ENCODE data around the gene FMNL2. TPM values are rescaled to one million over a fixed set of nuclear protein-coding genes. Genes with fewer than 3 reads are reported as not detected.

Gene FMNL2
- polyA plus RNA-seq, 3 donors = 0.28 to 3.2 (median 0.71) TPM

GRCh38 chr2:152391318-152391717 lies 56.3 kb downstream of the FMNL2 start:
- no peaks in the 10 kb centered on the region for H3K27me3 Mint-ChIP-seq (ENCODE audit: low read depth in 3 of 3)
- Histone ChIP-seq H2AFZ (ENCODE audit: insufficient read depth, low read depth, low read length, poor library complexity, severe bottlenecking) (no peak overlapping the region), H3K27me3 (ENCODE audit: control insufficient read depth in 2 of 2, insufficient read depth in 2 of 2, low read length in 2 of 2) (no peaks in the 10 kb centered on the region), H4K20me1 (ENCODE audit: insufficient read depth, low read length) (no peaks in the 10 kb centered on the region), H3K27ac (ENCODE audit: low read depth in 1 of 2, low read length in 2 of 2) (no peak overlapping the region), H3K9ac (ENCODE audit: insufficient read depth, low read length, poor library complexity, severe bottlenecking) (no peak overlapping the region), H3K9me3 (replicated peaks in 1 of 2; ENCODE audit: control insufficient read depth in 1 of 2, insufficient read depth in 1 of 2, low read length in 2 of 2) (peaks cover 0 to 8% of the 10 kb centered on the region in 2 donors), H3K4me3 (replicated peaks in 1 of 3; ENCODE audit: low read depth in 2 of 3, low read length in 3 of 3) (no peak overlapping the region), H3K79me2 (ENCODE audit: insufficient read depth, low read length) (no peaks in the 10 kb centered on the region), H3K4me2 (replicated peaks; ENCODE audit: extremely low read depth, low read length, poor library complexity, severe bottlenecking) (no peak overlapping the region), H3K36me3 (replicated peaks in 1 of 2; ENCODE audit: control insufficient read depth in 1 of 2, insufficient read depth in 2 of 2, low read length in 2 of 2) (no peaks in the 10 kb centered on the region), H3K4me1 (ENCODE audit: control insufficient read depth in 1 of 2, insufficient read depth in 2 of 2, low read length in 2 of 2) (no peaks in the 10 kb centered on the region)
- peaks cover 0 to 1% of the 10 kb centered on the region in 2 donors for H3K36me3 Mint-ChIP-seq
- H3K4me1 Mint-ChIP-seq = peaks cover 5% of the 10 kb centered on the region
- no peak for DNase-seq
- H3K9me3 Mint-ChIP-seq = peaks cover 3 to 18% (median 9%) of the 10 kb centered on the region in 7 donors
- intact Hi-C loops (cut with micrococcal nuclease) = no loop called here
- H3K4me3 Mint-ChIP-seq = no peak overlapping the region
- TF ChIP-seq, protein P1, sequence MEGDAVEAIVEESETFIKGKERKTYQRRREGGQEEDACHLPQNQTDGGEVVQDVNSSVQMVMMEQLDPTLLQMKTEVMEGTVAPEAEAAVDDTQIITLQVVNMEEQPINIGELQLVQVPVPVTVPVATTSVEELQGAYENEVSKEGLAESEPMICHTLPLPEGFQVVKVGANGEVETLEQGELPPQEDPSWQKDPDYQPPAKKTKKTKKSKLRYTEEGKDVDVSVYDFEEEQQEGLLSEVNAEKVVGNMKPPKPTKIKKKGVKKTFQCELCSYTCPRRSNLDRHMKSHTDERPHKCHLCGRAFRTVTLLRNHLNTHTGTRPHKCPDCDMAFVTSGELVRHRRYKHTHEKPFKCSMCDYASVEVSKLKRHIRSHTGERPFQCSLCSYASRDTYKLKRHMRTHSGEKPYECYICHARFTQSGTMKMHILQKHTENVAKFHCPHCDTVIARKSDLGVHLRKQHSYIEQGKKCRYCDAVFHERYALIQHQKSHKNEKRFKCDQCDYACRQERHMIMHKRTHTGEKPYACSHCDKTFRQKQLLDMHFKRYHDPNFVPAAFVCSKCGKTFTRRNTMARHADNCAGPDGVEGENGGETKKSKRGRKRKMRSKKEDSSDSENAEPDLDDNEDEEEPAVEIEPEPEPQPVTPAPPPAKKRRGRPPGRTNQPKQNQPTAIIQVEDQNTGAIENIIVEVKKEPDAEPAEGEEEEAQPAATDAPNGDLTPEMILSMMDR (IDR thresholded peaks at IDR 0.05) = no peak
- peak overlapping the region in 1 of 7 donors; percentile 3 for H3K27ac Mint-ChIP-seq
- no CpG with 5 or more reads among the region's 2 CpGs for WGBS (ENCODE audit: insufficient coverage)

DNA sequence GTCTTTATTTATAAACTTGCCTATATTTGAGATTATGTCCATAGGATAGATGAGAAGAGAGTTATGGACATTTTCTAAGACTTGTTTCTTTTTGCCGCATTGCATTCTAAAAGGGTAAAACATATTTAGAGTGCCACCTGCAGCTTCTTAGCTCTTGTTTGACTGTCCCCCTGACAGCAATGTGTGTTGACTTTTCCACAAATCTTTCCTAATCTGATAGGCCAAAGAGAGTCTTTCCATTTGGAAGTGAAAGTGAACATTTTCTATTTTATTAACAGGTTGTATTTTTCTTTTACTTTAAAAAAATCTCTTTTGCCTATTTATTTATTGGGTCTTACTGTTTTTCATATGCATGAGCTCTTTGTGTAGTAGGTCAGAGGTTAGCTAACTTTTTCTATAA lies 58.4 kb downstream of the FMNL2 start:
- Histone ChIP-seq H3K4me2 (replicated peaks; ENCODE audit: extremely low read depth, low read length, poor library complexity, severe bottlenecking) (no peak overlapping the region), H3K4me3 (replicated peaks in 1 of 3; ENCODE audit: low read depth in 2 of 3, low read length in 3 of 3) (no peak overlapping the region), H3K4me1 (ENCODE audit: control insufficient read depth in 1 of 2, insufficient read depth in 2 of 2, low read length in 2 of 2) (no peaks in the 10 kb centered on the region), H3K27me3 (ENCODE audit: control insufficient read depth in 2 of 2, insufficient read depth in 2 of 2, low read length in 2 of 2) (no peaks in the 10 kb centered on the region), H3K36me3 (replicated peaks in 1 of 2; ENCODE audit: control insufficient read depth in 1 of 2, insufficient read depth in 2 of 2, low read length in 2 of 2) (no peaks in the 10 kb centered on the region), H3K79me2 (ENCODE audit: insufficient read depth, low read length) (no peaks in the 10 kb centered on the region), H3K9ac (ENCODE audit: insufficient read depth, low read length, poor library complexity, severe bottlenecking) (no peak overlapping the region), H3K9me3 (replicated peaks in 1 of 2; ENCODE audit: control insufficient read depth in 1 of 2, insufficient read depth in 1 of 2, low read length in 2 of 2) (peaks cover 0 to 8% of the 10 kb centered on the region in 2 donors), H2AFZ (ENCODE audit: insufficient read depth, low read depth, low read length, poor library complexity, severe bottlenecking) (no peak overlapping the region), H3K27ac (ENCODE audit: low read depth in 1 of 2, low read length in 2 of 2) (no peak overlapping the region), H4K20me1 (ENCODE audit: insufficient read depth, low read length) (no peaks in the 10 kb centered on the region)
- peaks cover 0 to 2% (median 0%) of the 10 kb centered on the region in 3 donors for H3K27me3 Mint-ChIP-seq (ENCODE audit: low read depth in 3 of 3)
- H3K9me3 Mint-ChIP-seq = peaks cover 3 to 13% (median 9%) of the 10 kb centered on the region in 7 donors
- H3K36me3 Mint-ChIP-seq = no peaks in the 10 kb centered on the region
- intact Hi-C loops (cut with micrococcal nuclease) = no loop called here
- no peak for DNase-seq
- WGBS (ENCODE audit: insufficient coverage) = 100% methylated on average over 1 of the region's 1 CpG
- H3K4me3 Mint-ChIP-seq = no peak overlapping the region
- peaks cover under 1% of the 10 kb centered on the region for H3K4me1 Mint-ChIP-seq
- TF ChIP-seq, protein P1 (IDR thresholded peaks at IDR 0.05) = no peak
- H3K27ac Mint-ChIP-seq = no peak overlapping the region
